ENCODE measurements around the gene ELP4. TPM values are rescaled to one million over a fixed set of nuclear protein-coding genes. Genes with fewer than 3 reads are reported as not detected.

The ELP4 gene
- total and polyA plus RNA-seq, 5 donors from 2014 or later = 21.0 to 24.2 (median 21.4) TPM

DNA sequence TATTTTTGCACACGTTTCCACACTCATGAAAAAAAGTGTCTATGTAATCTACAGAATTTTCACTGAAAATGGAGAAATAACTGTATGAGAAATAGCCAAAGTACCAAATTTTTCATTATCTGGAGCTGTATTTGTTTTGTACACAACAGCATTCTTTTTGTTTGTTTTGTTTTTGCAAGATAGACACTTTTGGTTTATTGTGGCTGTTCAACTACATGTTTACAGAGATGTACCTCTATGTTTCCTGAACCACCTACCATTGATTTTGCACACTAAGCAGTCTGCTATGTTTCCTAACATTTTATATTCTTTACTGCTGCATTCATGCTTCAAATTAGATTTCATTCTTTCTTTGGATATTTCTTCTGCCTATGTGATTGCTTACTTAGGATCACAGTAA is 116.3 kb downstream of the ELP4 start:
- Mint-ChIP-seq H3K4me1 (peaks cover 0 to 2% (median 0%) of the 10 kb centered on the region in 4 donors), H3K9me3 (no peaks in the 10 kb centered on the region), H3K27ac (no peak overlapping the region), H3K36me3 (no peaks in the 10 kb centered on the region), H3K27me3 (no peaks in the 10 kb centered on the region), H3K4me3 (no peak overlapping the region)
- Histone ChIP-seq H3K4me3 (ENCODE audit: low read depth, low read length) (no peak overlapping the region), H3K27me3 (ENCODE audit: control insufficient read depth, insufficient read depth, low read length) (no peaks in the 10 kb centered on the region), H3K9me3 (ENCODE audit: control insufficient read depth in 2 of 2, low read length in 2 of 2) (no peaks in the 10 kb centered on the region), H3K27ac (ENCODE audit: insufficient read depth, low read length, poor library complexity, severe bottlenecking) (no peak overlapping the region), H3K4me1 (ENCODE audit: control insufficient read depth, insufficient read depth, low read length, poor library complexity, severe bottlenecking) (no peaks in the 10 kb centered on the region), H3K36me3 (ENCODE audit: control insufficient read depth, insufficient read depth, low read length) (no peaks in the 10 kb centered on the region)
- DNase-seq (no peak), ATAC-seq (ENCODE audit: low read depth in 2 of 2) (no peak)

DNA sequence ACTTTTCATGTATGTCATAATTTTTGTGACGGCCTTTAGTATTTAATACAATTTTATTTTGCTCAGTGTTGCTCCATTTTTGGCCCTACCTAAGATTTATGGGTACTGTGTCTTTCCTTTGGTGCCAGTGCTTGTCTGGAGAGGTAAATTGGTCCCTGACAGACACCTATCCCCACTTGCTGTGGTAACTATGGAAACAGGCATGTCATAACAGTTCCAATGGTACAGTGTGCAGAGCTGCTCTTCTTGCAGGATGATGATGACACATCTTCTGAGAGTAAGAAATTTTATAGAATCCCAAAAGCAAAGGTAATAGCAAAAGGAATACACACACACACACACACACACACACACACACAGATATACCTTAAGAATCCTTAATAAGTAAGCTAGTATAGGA is 118.5 kb downstream of the ELP4 start:
- Histone ChIP-seq H3K27me3 (ENCODE audit: control insufficient read depth, insufficient read depth, low read length) (no peaks in the 10 kb centered on the region), H3K4me1 (ENCODE audit: control insufficient read depth, insufficient read depth, low read length, poor library complexity, severe bottlenecking) (no peaks in the 10 kb centered on the region), H3K27ac (ENCODE audit: insufficient read depth, low read length, poor library complexity, severe bottlenecking) (no peak overlapping the region), H3K9me3 (ENCODE audit: control insufficient read depth in 2 of 2, low read length in 2 of 2) (no peaks in the 10 kb centered on the region), H3K4me3 (ENCODE audit: low read depth, low read length) (no peak overlapping the region), H3K36me3 (ENCODE audit: control insufficient read depth, insufficient read depth, low read length) (peaks cover 2% of the 10 kb centered on the region)
- Mint-ChIP-seq H3K4me3 (no peak overlapping the region), H3K36me3 (peaks cover 5% of the 10 kb centered on the region), H3K4me1 (peaks cover 0 to 2% (median 0%) of the 10 kb centered on the region in 4 donors), H3K9me3 (no peaks in the 10 kb centered on the region), H3K27ac (no peak overlapping the region), H3K27me3 (no peaks in the 10 kb centered on the region)
- ATAC-seq (ENCODE audit: low read depth in 2 of 2) (no peak), DNase-seq (no peak)

DNA sequence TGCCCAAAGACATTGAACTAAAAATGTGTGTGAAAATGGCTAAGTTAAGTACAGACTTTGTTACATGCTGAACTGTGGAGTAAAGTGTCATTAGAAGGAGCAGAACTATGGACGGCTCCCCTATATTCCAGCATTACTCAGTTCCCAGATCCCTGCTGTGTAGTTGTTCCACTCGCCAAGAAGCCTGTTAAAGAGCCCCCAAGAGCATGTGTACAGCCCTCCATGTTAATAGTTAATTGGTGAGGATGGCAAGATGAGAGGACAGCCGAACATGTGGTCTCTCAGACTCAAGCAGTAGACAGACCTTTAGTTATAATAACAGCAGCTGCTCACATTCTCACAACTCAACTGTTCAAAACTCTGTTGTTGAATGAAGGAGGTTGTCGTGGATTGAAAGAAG is 127.4 kb downstream of the ELP4 start:
- Histone ChIP-seq H3K4me1 (ENCODE audit: control insufficient read depth, insufficient read depth, low read length, poor library complexity, severe bottlenecking) (no peaks in the 10 kb centered on the region), H3K27ac (ENCODE audit: insufficient read depth, low read length, poor library complexity, severe bottlenecking) (no peak overlapping the region), H3K27me3 (ENCODE audit: control insufficient read depth, insufficient read depth, low read length) (no peaks in the 10 kb centered on the region), H3K4me3 (ENCODE audit: low read depth, low read length) (no peak overlapping the region), H3K9me3 (ENCODE audit: control insufficient read depth in 2 of 2, low read length in 2 of 2) (no peaks in the 10 kb centered on the region), H3K36me3 (ENCODE audit: control insufficient read depth, insufficient read depth, low read length) (peaks cover 4% of the 10 kb centered on the region)
- Mint-ChIP-seq H3K9me3 (no peaks in the 10 kb centered on the region), H3K4me1 (no peaks in the 10 kb centered on the region), H3K36me3 (peaks cover 25% of the 10 kb centered on the region), H3K4me3 (no peak overlapping the region), H3K27me3 (no peaks in the 10 kb centered on the region), H3K27ac (peak overlapping the region in 2 of 3 donors; percentile 7 to 26)
- no peak for ATAC-seq (ENCODE audit: low read depth in 2 of 2)
- DNase-seq = no peak

DNA sequence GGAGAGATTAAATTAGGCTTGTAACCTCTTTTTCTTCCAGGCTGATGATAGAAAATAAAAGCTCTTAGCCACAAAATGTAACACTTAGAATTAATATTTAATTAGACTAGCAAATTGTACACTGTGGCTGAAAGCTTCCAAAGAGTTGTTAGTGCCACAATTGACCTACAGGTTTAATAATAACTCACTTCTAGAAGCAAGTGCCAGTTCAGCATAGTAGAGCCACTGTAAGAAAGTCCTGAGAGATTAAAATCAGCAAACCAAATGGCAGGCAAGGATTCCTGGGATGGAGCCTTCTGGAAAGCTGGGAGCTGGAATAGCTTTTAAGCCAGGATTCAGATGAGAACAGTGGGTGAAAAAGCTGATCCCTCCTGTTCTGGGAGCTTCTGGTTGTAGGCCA is 131.0 kb downstream of the ELP4 start:
- Mint-ChIP-seq H3K27ac (no peak overlapping the region), H3K36me3 (peaks cover 9% of the 10 kb centered on the region), H3K27me3 (no peaks in the 10 kb centered on the region), H3K4me1 (peaks cover 0 to 4% (median 0%) of the 10 kb centered on the region in 4 donors), H3K4me3 (no peak overlapping the region), H3K9me3 (no peaks in the 10 kb centered on the region)
- Histone ChIP-seq H3K36me3 (ENCODE audit: control insufficient read depth, insufficient read depth, low read length) (no peaks in the 10 kb centered on the region), H3K27ac (ENCODE audit: insufficient read depth, low read length, poor library complexity, severe bottlenecking) (no peak overlapping the region), H3K4me3 (ENCODE audit: low read depth, low read length) (no peak overlapping the region), H3K4me1 (ENCODE audit: control insufficient read depth, insufficient read depth, low read length, poor library complexity, severe bottlenecking) (no peaks in the 10 kb centered on the region), H3K27me3 (ENCODE audit: control insufficient read depth, insufficient read depth, low read length) (no peaks in the 10 kb centered on the region), H3K9me3 (ENCODE audit: control insufficient read depth in 2 of 2, low read length in 2 of 2) (no peaks in the 10 kb centered on the region)
- ATAC-seq (ENCODE audit: low read depth in 2 of 2) (no peak), DNase-seq (no peak)

DNA sequence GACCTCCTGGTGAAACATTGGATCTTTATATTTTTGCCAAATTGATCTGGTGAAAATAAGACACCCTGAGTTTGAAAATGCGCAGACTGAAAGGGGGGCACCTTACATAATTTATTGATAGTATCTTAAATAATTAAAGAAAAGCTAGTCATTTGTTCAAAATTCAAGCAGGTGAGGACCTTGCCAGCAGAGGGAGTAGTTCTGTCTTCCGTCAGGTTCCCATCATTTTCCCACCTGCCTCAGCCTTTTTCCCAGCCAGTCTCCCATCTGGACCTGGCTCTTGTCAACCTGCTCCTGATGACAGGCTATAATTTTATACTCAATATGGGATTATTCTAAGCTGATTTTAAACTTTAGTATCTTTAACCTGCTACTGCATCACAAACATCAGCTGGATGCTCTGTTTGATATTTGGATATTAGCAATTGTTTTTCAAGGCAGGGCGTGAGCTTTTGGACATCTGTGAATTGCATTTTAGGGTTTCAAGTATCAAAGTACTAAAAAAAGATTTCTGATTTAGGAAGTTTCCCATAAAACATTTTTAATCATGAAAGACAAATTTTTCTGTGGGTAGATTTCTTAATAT is 132.0 kb downstream of the ELP4 start:
- no peak overlapping the region for H3K27ac Mint-ChIP-seq
- no peak for DNase-seq

DNA sequence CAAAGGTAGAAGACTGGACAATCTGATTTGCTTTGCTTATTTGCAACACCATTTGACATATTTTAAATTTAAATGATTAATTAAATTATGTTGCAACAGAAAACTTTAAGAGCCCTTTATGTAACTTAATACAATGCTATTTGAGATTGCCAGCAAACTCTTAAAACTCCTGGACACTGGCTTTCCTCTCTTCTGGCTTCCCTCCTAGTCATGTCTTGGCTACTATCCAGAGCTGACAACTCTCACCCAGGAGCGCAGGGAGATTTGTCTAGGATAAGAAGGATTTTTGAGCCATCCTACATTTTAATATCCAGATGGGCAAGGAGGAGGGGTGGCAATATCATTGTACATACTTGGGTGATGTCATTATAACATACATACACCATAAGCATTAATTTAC is 134.3 kb downstream of the ELP4 start:
- Histone ChIP-seq H3K4me3 (ENCODE audit: low read depth, low read length) (no peak overlapping the region), H3K27me3 (ENCODE audit: control insufficient read depth, insufficient read depth, low read length) (no peaks in the 10 kb centered on the region), H3K27ac (ENCODE audit: insufficient read depth, low read length, poor library complexity, severe bottlenecking) (no peak overlapping the region), H3K36me3 (ENCODE audit: control insufficient read depth, insufficient read depth, low read length) (peaks cover 3% of the 10 kb centered on the region), H3K9me3 (ENCODE audit: control insufficient read depth in 2 of 2, low read length in 2 of 2) (no peaks in the 10 kb centered on the region), H3K4me1 (ENCODE audit: control insufficient read depth, insufficient read depth, low read length, poor library complexity, severe bottlenecking) (no peaks in the 10 kb centered on the region)
- no peaks in the 10 kb centered on the region for H3K27me3 Mint-ChIP-seq
- peaks cover 0 to 4% (median 0%) of the 10 kb centered on the region in 4 donors for H3K4me1 Mint-ChIP-seq
- H3K9me3 Mint-ChIP-seq = no peaks in the 10 kb centered on the region
- no peak for DNase-seq
- H3K4me3 Mint-ChIP-seq = no peak overlapping the region
- ATAC-seq (ENCODE audit: low read depth in 2 of 2) = no peak
- H3K27ac Mint-ChIP-seq = no peak overlapping the region
- H3K36me3 Mint-ChIP-seq = peaks cover 14% of the 10 kb centered on the region

More for the DNA sequence above, 132.0 kb downstream of the ELP4 start:
- H3K4me1 Mint-ChIP-seq = peaks cover 0 to 4% (median 0%) of the 10 kb centered on the region in 4 donors
- no peak overlapping the region for H3K4me3 ChIP-seq (ENCODE audit: low read depth, low read length)
- no peaks in the 10 kb centered on the region for H3K9me3 ChIP-seq (ENCODE audit: control insufficient read depth in 2 of 2, low read length in 2 of 2)
- no peaks in the 10 kb centered on the region for H3K4me1 ChIP-seq (ENCODE audit: control insufficient read depth, insufficient read depth, low read length, poor library complexity, severe bottlenecking)
- H3K36me3 ChIP-seq (ENCODE audit: control insufficient read depth, insufficient read depth, low read length) = no peaks in the 10 kb centered on the region
- no peaks in the 10 kb centered on the region for H3K27me3 Mint-ChIP-seq
- peaks cover 13% of the 10 kb centered on the region for H3K36me3 Mint-ChIP-seq
- no peak for ATAC-seq (ENCODE audit: low read depth in 2 of 2)
- H3K27ac ChIP-seq (ENCODE audit: insufficient read depth, low read length, poor library complexity, severe bottlenecking) = no peak overlapping the region
- H3K9me3 Mint-ChIP-seq = no peaks in the 10 kb centered on the region
- H3K27me3 ChIP-seq (ENCODE audit: control insufficient read depth, insufficient read depth, low read length) = no peaks in the 10 kb centered on the region
- no peak overlapping the region for H3K4me3 Mint-ChIP-seq

DNA sequence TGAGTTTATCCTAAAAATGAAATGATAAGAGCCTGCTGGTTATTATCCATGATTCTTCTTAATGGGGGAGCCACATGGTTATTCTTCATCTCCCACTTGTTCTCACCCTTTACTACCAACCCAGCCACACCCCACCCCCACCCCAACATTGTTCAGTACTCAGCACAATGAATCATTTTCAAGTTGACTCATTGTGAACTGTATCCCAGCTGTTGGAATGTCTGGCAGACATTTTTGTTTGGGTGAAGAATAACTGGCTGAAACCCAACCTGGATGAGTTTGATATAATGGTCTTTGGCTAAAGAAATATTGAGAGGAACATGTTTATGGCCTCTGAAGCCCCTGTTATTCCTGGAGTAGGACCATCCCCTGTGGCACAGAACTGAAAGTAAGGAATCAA is 136.2 kb downstream of the ELP4 start:
- Histone ChIP-seq H3K9me3 (ENCODE audit: control insufficient read depth in 2 of 2, low read length in 2 of 2) (no peaks in the 10 kb centered on the region), H3K4me1 (ENCODE audit: control insufficient read depth, insufficient read depth, low read length, poor library complexity, severe bottlenecking) (no peaks in the 10 kb centered on the region), H3K4me3 (ENCODE audit: low read depth, low read length) (no peak overlapping the region), H3K27me3 (ENCODE audit: control insufficient read depth, insufficient read depth, low read length) (no peaks in the 10 kb centered on the region), H3K27ac (ENCODE audit: insufficient read depth, low read length, poor library complexity, severe bottlenecking) (no peak overlapping the region), H3K36me3 (ENCODE audit: control insufficient read depth, insufficient read depth, low read length) (peaks cover 6% of the 10 kb centered on the region)
- ATAC-seq (ENCODE audit: low read depth in 2 of 2) (no peak), DNase-seq (no peak)
- Mint-ChIP-seq H3K9me3 (no peaks in the 10 kb centered on the region), H3K27me3 (no peaks in the 10 kb centered on the region), H3K27ac (no peak overlapping the region), H3K4me3 (no peak overlapping the region), H3K4me1 (peaks cover 0 to 4% (median 0%) of the 10 kb centered on the region in 4 donors), H3K36me3 (peaks cover 24% of the 10 kb centered on the region)

DNA sequence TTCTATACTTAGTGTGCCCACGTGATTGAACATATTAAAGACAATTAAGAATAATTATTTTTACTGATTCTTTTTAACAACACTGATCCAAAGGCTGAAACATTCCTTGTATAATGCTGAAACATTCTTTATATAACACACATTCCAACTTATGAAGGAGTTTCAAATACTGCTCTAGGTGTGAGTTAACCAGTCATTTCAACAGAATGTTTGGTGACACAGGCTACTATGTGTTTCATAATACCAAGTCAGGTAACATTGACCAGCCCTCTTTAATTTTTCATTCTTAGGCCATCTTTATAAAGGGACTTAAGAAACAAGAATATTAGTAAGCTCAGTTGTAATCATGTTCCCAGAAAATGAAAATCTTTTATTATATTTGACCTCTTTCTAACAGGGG is 136.6 kb downstream of the ELP4 start:
- DNase-seq (no peak), ATAC-seq (ENCODE audit: low read depth in 2 of 2) (no peak)
- Histone ChIP-seq H3K27me3 (ENCODE audit: control insufficient read depth, insufficient read depth, low read length) (no peaks in the 10 kb centered on the region), H3K4me1 (ENCODE audit: control insufficient read depth, insufficient read depth, low read length, poor library complexity, severe bottlenecking) (no peaks in the 10 kb centered on the region), H3K27ac (ENCODE audit: insufficient read depth, low read length, poor library complexity, severe bottlenecking) (no peak overlapping the region), H3K36me3 (ENCODE audit: control insufficient read depth, insufficient read depth, low read length) (peaks cover 6% of the 10 kb centered on the region), H3K9me3 (ENCODE audit: control insufficient read depth in 2 of 2, low read length in 2 of 2) (no peaks in the 10 kb centered on the region), H3K4me3 (ENCODE audit: low read depth, low read length) (no peak overlapping the region)
- Mint-ChIP-seq H3K4me3 (no peak overlapping the region), H3K27me3 (no peaks in the 10 kb centered on the region), H3K4me1 (peaks cover 0 to 4% (median 0%) of the 10 kb centered on the region in 4 donors), H3K36me3 (peaks cover 27% of the 10 kb centered on the region), H3K27ac (no peak overlapping the region), H3K9me3 (no peaks in the 10 kb centered on the region)
